SU-DHL-6 (cell line): ENCODE measurements around the gene OAF.

ENCODE experiments used
- H2AFZ ChIP-seq: fragments of 200-600 bp; sonication (generic); 2 replicates; pipeline ENCODE4 v1.6.1; 2014; ENCODE audit warnings: low read depth, mild to moderate bottlenecking, moderate library complexity, mixed read lengths, antibody characterized with exemption, low read length; ENCODE audit not compliant: severe bottlenecking
- H3F3A ChIP-seq: fragments of 200-600 bp; shearing (Covaris generic); 2 replicates; pipeline ENCODE4 v1.6.0; 2016; ENCODE audit warnings: antibody characterized with exemption, mild to moderate bottlenecking; ENCODE audit not compliant: insufficient read depth
- H3K27ac ChIP-seq: fragments of 200-600 bp; sonication (generic); 2 replicates; pipeline ENCODE4 v1.5.1; 2016; ENCODE audit warnings: low read depth, mild to moderate bottlenecking, low read length, moderate library complexity, mixed read lengths
- H3K27me3 ChIP-seq: fragments of 200-600 bp; sonication (generic), shearing (Covaris generic); 2 replicates; pipeline ENCODE4 v1.6.0; 2014; ENCODE audit warnings: mild to moderate bottlenecking, low read length
- H3K36me3 ChIP-seq: fragments of 200-600 bp; sonication (generic); 2 replicates; pipeline ENCODE4 v1.6.1; 2014; ENCODE audit warnings: mild to moderate bottlenecking, low read length, mixed read lengths
- H3K4me2 ChIP-seq: fragments of 300-600, 200-600 bp; shearing (Covaris generic), sonication (generic); 2 replicates; pipeline ENCODE4 v1.6.0; 2014; ENCODE audit warnings: low read length, low read depth, mild to moderate bottlenecking; ENCODE audit not compliant: poor library complexity, severe bottlenecking
- H3K4me3 ChIP-seq: fragments of 200-600 bp; sonication (generic); 2 replicates; pipeline ENCODE4 v1.5.1; 2014; ENCODE audit warnings: antibody characterized with exemption, low read length, mild to moderate bottlenecking, mixed read lengths; ENCODE audit not compliant: insufficient read depth, poor library complexity, severe bottlenecking
- H3K79me2 ChIP-seq: fragments of 200-600 bp; sonication (generic); 2 replicates; pipeline ENCODE4 v1.6.1; 2014; ENCODE audit warnings: mild to moderate bottlenecking, low read length, moderate library complexity; ENCODE audit not compliant: insufficient read depth
- H3K9ac ChIP-seq: fragments of 200-600 bp; sonication (generic); 2 replicates; pipeline ENCODE4 v1.7.0; 2014; ENCODE audit warnings: mild to moderate bottlenecking, low read length
- H3K9me2 ChIP-seq: fragments of 200-600 bp; sonication (generic); replicated peaks from 2 replicates; pipeline ENCODE4 v1.6.1; 2014; ENCODE audit warnings: low read length; ENCODE audit not compliant: insufficient read depth
- H3K9me3 ChIP-seq: fragments of 200-600 bp; sonication (generic); 2 replicates; pipeline ENCODE4 v1.6.1; 2014; ENCODE audit warnings: low read length, mixed read lengths; ENCODE audit not compliant: insufficient read depth
- H4K20me1 ChIP-seq: fragments of 200-600 bp; sonication (generic); 2 replicates; pipeline ENCODE4 v1.6.1; 2014; ENCODE audit warnings: low read depth, mild to moderate bottlenecking, antibody characterized with exemption, low read length, moderate library complexity, mixed read lengths
- CTCF ChIP-seq: fragments of 200-600 bp; sonication (generic); IDR thresholded peaks from one replicate; pipeline ENCODE4 v1.5.1; 2017; ENCODE audit warnings: antibody characterized with exemption, mild to moderate bottlenecking, low read length, moderate library complexity; ENCODE audit not compliant: insufficient read depth, poor library complexity, severe bottlenecking
- EZH2phosphoT487 ChIP-seq: fragments of 200-600 bp; sonication (generic), shearing (Covaris generic); conservative IDR thresholded peaks from 2 replicates; pipeline ENCODE4 v1.6.1; 2018; ENCODE audit warnings: mild to moderate bottlenecking, antibody characterized with exemption, low read length, moderate library complexity, mixed read lengths

OAF gene

DNA sequence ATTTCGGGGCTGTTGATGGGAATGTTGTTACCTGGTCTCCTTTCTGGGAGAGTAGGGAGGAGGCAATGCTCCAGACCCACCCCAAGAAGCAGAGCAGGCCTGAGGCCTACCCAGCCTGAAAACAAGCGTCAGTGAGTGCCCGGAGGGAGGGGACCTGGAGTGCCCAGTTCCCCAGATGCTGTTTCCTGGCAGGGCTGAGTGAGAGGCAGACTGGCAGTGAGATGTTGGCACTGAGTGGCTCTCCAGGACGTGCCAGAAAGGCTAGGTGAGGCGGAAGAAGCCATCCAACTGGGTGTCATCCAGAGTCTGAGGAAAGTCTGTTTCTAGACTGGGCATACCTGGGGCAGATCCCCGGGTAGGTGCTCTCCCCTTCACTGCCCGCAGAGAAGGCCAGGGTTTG lies 30.4 kb downstream of the OAF start:
- Histone ChIP-seq H3K9me3 (no peaks in the 10 kb centered on the region), H2AFZ (no peak overlapping the region), H3K36me3 (no peaks in the 10 kb centered on the region), H3K27ac (no peak overlapping the region), H3K4me2 (no peak overlapping the region), H3K79me2 (no peaks in the 10 kb centered on the region), H3K4me3 (no peak overlapping the region), H3F3A (no peaks in the 10 kb centered on the region), H4K20me1 (no peaks in the 10 kb centered on the region), H3K9me2 (no peaks in the 10 kb centered on the region), H3K9ac (no peak overlapping the region), H3K27me3 (no peaks in the 10 kb centered on the region; the same call in 1 of the 2 replicates)
- no peak for TF ChIP-seq CTCF
- no peak for TF ChIP-seq EZH2phosphoT487

DNA sequence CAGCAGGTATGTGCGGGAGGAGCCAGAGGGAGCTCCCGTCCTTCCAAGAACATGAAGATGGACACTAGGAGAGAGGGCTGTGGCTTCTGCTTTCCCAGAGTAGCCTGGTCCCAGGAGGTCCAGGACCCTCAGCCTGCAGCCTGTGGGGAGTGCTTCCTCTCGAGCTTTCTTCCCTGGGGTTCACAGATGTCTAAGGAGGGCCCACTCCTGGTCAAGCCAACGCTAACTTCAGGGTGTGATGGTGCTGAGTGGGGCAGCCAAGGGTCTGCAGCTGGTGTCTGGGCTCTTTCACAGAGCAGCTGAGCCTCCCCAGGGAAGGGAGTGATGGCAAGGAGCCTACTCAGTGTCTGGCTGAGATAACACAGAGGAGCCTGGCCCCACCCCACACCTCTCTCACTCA lies 32.4 kb downstream of the OAF start:
- H2AFZ ChIP-seq, result no peak overlapping the region

DNA sequence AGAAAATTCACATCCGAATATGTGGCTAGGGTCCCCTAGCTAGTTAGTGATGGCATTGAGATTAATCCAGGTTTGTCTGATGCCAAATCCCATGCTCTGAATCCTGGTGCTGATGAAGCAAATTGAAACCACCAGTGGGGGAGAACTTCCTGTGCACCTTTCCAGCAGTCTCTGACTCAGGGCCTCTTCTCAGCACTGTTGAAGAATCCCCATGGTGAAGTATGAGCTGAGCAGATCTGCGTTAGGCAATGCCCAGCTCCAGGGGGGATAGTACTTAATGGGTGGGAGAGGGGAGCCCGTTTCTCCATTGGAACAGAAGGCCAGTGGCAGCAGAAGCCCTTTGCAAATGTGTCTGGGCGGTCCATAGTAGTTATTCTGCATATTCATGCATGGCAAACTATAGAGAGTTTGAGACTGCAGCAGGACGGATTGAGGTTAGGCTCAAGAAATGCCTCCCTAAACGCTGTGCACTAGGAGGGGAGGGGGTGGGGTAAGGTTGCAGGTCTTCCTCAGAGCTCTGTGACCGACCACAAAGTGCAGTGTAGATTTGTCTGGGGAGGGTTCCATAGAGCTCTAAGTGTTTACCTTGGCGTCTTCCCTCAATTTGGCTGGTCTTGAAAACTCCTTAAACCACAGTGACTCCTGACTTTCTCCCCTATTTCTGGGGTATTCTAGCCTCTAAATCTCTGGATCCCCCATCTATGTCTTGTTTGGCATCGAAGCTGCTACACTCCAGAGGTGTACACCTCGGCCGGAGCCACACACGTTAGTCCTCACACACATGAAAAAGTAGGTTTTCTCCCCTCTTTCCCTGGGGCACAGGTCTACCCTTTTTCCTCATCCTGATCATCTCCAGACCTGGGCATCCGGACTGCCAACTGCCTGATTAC lies 33.9 kb downstream of the OAF start:
- no peak overlapping the region for H3K27ac ChIP-seq
- H3K79me2 ChIP-seq, result no peaks in the 10 kb centered on the region
- H3F3A ChIP-seq, result no peaks in the 10 kb centered on the region
- no peak overlapping the region for H3K4me3 ChIP-seq
- H3K9ac ChIP-seq, result no peak overlapping the region
- H2AFZ ChIP-seq, result no peak overlapping the region
- H3K4me2 ChIP-seq, result no peak overlapping the region
- TF ChIP-seq CTCF (no peak), EZH2phosphoT487 (no peak)
- no peaks in the 10 kb centered on the region for H4K20me1 ChIP-seq
- H3K9me3 ChIP-seq, result no peaks in the 10 kb centered on the region
- no peaks in the 10 kb centered on the region for H3K36me3 ChIP-seq
- H3K9me2 ChIP-seq, result no peaks in the 10 kb centered on the region
- no peaks in the 10 kb centered on the region; the same call in 1 of the 2 replicates for H3K27me3 ChIP-seq

More for the DNA sequence above, 32.4 kb downstream of the OAF start:
- Histone ChIP-seq H3K4me2 (no peak overlapping the region), H3K9ac (no peak overlapping the region), H3K27me3 (no peaks in the 10 kb centered on the region; the same call in 1 of the 2 replicates), H3F3A (no peaks in the 10 kb centered on the region), H3K4me3 (no peak overlapping the region), H3K27ac (no peak overlapping the region), H4K20me1 (no peaks in the 10 kb centered on the region), H3K79me2 (no peaks in the 10 kb centered on the region), H3K36me3 (no peaks in the 10 kb centered on the region), H3K9me3 (no peaks in the 10 kb centered on the region), H3K9me2 (no peaks in the 10 kb centered on the region)
- TF ChIP-seq CTCF, result no peak
- no peak for TF ChIP-seq EZH2phosphoT487
